Right atrium auricular region (tissue), 2 donors: ENCODE data around the gene ARMC6. TPM values are rescaled to one million over a fixed set of nuclear protein-coding genes. Genes with fewer than 3 reads are reported as not detected.

Experiments used
- DNase-seq: peaks from one replicate; pipeline ENCODE4 v3.0.0-alpha.2; 2019; ENCODE audit warnings: low spot score
- H3K27ac ChIP-seq, 2 donors: fragments of 200-600 bp; sonication (generic); 1 replicate in 1 of 2; 2 replicates in 1 of 2; pipeline ENCODE4 v1.5.1; 2016 to 2019
- H3K27me3 ChIP-seq, 2 donors: fragments of 200-600 bp; sonication (generic); one replicate each; pipeline versions ENCODE4 v1.5.1 to v1.6.0; 2017 to 2019
- H3K36me3 ChIP-seq: fragments of 200-600 bp; sonication (generic); one replicate; pipeline ENCODE4 v1.5.1; 2016
- H3K4me1 ChIP-seq, 2 donors: fragments of 200-600 bp; sonication (generic); one replicate each; pipeline versions ENCODE4 v1.5.1 to v1.6.0; 2017 to 2019
- H3K4me3 ChIP-seq, 2 donors: fragments of 200-600 bp; sonication (generic); 1 replicate in 1 of 2; 2 replicates in 1 of 2; pipeline ENCODE4 v1.5.1; 2017 to 2019; ENCODE audit warnings: mild to moderate bottlenecking in 1 of 2, moderate library complexity in 1 of 2
- H3K9me3 ChIP-seq, 2 donors: fragments of 200-600 bp; sonication (generic); one replicate each; pipeline ENCODE4 v1.5.1; 2019
- CTCF ChIP-seq, 2 donors: fragments of 200-600 bp; sonication (generic); IDR thresholded peaks; one replicate each; pipeline ENCODE4 v1.5.1; 2019; ENCODE audit warnings: antibody characterized with exemption in 2 of 2
- total RNA-seq, 2 donors: library from RNA; depleted of rRNA; stranded (reverse); fragments of >200 nt; gene quantifications; one replicate each; pipeline ENCODE4 v1.1.0, GENCODE V29; 2016

The ARMC6 gene
- total RNA-seq, 2 donors from 2014 or later: 13.7 to 14.4 TPM

- Histone ChIP-seq H3K9me3 (no peaks in the 10 kb centered on the region), H3K27ac (no peak overlapping the region), H3K27me3 (no peaks in the 10 kb centered on the region), H3K4me1 (no peaks in the 10 kb centered on the region), H3K36me3 (peaks cover 62% of the 10 kb centered on the region), H3K4me3 (no peak overlapping the region)
- TF ChIP-seq CTCF (IDR thresholded peaks at IDR 0.05): no peak
- no peak for DNase-seq
Observed at GRCh38 chr19:18996351-18996750, 37.1 kb upstream of the ARMC6 start.

GRCh38 chr19:18996796-18997394 is 36.5 kb upstream of the ARMC6 start:
- Histone ChIP-seq H3K36me3 (peaks cover 67% of the 10 kb centered on the region), H3K27me3 (no peaks in the 10 kb centered on the region), H3K4me3 (no peak overlapping the region), H3K9me3 (no peaks in the 10 kb centered on the region), H3K27ac (no peak overlapping the region), H3K4me1 (no peaks in the 10 kb centered on the region)
- TF ChIP-seq CTCF (IDR thresholded peaks at IDR 0.05): no peak
- no peak for DNase-seq

- Histone ChIP-seq H3K27ac (no peak overlapping the region), H3K36me3 (peaks cover 66% of the 10 kb centered on the region)
- no peak for DNase-seq
Observed at GRCh38 chr19:18998276-18998675, 35.1 kb upstream of the ARMC6 start.

DNA sequence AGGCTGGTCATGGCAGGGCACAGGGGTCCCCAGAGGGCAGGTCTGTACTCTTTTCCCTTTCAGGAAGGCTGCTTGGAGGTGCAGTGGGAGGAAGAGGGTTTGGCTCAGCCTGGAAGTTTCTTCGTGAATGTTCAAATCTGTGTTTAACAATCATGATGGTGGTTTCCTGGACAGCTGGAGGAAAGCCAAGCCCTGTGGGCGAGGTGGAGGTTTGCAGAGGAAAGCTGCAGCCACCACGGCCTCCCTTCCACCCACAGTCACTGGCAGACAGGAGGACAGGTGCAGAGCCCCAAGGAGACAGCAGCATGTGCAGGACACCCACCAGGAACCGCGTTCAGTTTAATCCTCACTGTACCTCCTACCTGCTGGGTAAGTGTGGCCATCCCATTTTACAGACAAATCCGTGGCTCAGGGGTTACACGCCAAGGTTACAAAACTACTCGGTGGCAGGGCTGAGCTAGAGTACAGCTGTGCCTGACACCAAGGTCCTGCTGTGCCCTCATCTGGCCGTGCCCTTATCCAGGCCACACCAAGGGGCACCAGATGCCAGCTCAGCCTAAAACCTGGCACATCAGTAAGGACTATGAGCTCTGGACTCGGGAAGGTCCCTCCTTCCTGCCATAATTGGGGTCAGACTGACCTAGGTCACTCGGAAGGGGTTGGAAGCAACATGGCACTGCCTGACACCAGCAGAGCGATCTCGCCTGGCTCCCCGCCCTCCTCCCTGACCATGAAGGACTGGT is 34.2 kb upstream of the ARMC6 start:
- Histone ChIP-seq H3K4me1 (no peaks in the 10 kb centered on the region), H3K9me3 (no peaks in the 10 kb centered on the region), H3K27ac (no peak overlapping the region), H3K4me3 (no peak overlapping the region), H3K27me3 (no peaks in the 10 kb centered on the region), H3K36me3 (peaks cover 66% of the 10 kb centered on the region)
- DNase-seq: no peak
- no peak for TF ChIP-seq CTCF (IDR thresholded peaks at IDR 0.05)

More at GRCh38 chr19:18998276-18998675, 35.1 kb upstream of the ARMC6 start:
- no peak for TF ChIP-seq CTCF (IDR thresholded peaks at IDR 0.05)
- no peaks in the 10 kb centered on the region for H3K27me3 ChIP-seq
- no peak overlapping the region for H3K4me3 ChIP-seq
- H3K9me3 ChIP-seq: no peaks in the 10 kb centered on the region
- no peaks in the 10 kb centered on the region for H3K4me1 ChIP-seq

GRCh38 chr19:18999896-19000620 is 33.3 kb upstream of the ARMC6 start:
- Histone ChIP-seq H3K4me3 (no peak overlapping the region), H3K4me1 (no peaks in the 10 kb centered on the region), H3K9me3 (no peaks in the 10 kb centered on the region), H3K36me3 (peaks cover 66% of the 10 kb centered on the region), H3K27ac (no peak overlapping the region), H3K27me3 (no peaks in the 10 kb centered on the region)
- no peak for TF ChIP-seq CTCF (IDR thresholded peaks at IDR 0.05)
- DNase-seq: no peak
